ENCODE data around the gene PNPO. TPM values are rescaled to one million over a fixed set of nuclear protein-coding genes. Genes with fewer than 3 reads are reported as not detected.

Gene PNPO
- total and polyA plus RNA-seq, 2 of the 13 experiments (the other 11 are each of a cell fraction or from before 2014, with no cell fraction given), result 47.9 to 63.3 TPM

DNA sequence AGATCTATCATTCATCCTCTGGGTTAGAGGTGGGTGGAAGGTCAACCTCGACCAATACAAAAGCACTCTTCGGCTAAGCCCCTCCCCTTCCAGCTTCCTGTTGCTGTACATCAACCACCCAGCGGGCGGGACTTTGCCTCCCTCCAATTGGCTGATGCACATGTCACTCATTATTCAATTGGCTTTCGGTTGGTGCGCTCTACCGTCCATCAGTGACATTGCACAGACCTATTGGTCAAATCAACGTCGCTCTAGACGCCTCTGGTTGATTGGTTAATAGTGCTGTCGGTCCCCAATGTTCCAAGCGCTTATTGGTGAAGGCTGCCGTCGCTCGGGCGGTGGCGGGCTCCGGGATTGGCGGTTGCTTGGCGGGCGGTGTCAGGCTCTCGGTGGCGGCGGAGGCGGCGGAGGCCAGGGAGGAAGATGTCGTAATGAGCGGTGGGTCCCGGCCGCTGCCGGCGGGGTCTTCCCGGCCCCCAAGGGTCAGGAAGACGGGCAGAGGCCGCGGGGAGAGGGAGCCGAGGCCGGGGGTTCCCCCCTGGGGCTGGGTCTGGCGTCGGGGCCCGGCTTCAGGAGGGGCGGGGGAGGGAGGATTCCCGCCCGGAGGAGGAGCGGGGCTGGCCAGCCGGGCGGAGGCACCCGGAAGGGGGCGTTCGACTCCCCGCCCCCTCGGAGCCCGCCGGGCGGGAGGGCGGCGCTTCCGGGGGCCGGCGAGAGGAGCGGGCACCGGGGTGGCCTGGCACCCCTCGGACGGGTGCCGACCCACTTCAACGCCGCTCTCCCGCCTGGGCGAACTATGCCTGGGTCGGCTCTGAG lies 45.3 kb upstream of the PNPO start, which contains the start of gene SP2 (continued):
- TF ChIP-seq, protein P1, sequence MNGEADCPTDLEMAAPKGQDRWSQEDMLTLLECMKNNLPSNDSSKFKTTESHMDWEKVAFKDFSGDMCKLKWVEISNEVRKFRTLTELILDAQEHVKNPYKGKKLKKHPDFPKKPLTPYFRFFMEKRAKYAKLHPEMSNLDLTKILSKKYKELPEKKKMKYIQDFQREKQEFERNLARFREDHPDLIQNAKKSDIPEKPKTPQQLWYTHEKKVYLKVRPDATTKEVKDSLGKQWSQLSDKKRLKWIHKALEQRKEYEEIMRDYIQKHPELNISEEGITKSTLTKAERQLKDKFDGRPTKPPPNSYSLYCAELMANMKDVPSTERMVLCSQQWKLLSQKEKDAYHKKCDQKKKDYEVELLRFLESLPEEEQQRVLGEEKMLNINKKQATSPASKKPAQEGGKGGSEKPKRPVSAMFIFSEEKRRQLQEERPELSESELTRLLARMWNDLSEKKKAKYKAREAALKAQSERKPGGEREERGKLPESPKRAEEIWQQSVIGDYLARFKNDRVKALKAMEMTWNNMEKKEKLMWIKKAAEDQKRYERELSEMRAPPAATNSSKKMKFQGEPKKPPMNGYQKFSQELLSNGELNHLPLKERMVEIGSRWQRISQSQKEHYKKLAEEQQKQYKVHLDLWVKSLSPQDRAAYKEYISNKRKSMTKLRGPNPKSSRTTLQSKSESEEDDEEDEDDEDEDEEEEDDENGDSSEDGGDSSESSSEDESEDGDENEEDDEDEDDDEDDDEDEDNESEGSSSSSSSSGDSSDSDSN (CRISPR knock-in tag; IDR thresholded peaks at IDR 0.05), result no peak
- TF ChIP-seq SMAD1 (CRISPR knock-in tag; IDR thresholded peaks at IDR 0.05; ENCODE audit: borderline replicate concordance, low read depth), result no peak
- TF ChIP-seq HMGA1 (CRISPR knock-in tag; conservative IDR thresholded peaks at IDR 0.05), result no peak
- TF ChIP-seq HMG20A (CRISPR knock-in tag; IDR thresholded peaks at IDR 0.05; ENCODE audit: borderline replicate concordance), result no peak
- TF ChIP-seq ZNF484 (CRISPR knock-in tag; IDR thresholded peaks at IDR 0.05; ENCODE audit: borderline replicate concordance, low read depth), result no peak
- TF ChIP-seq FOXC1 (CRISPR knock-in tag; IDR thresholded peaks at IDR 0.05; ENCODE audit: borderline replicate concordance), result no peak
- peak; percentile 98 for TF ChIP-seq CREM (IDR thresholded peaks at IDR 0.05)
- 0 out of 2 replicates have a peak, but pooled peaks have one; percentile 36 for TF ChIP-seq CREM (CRISPR knock-in tag; IDR thresholded peaks at IDR 0.05)
- TF ChIP-seq ZFY (CRISPR knock-in tag; IDR thresholded peaks at IDR 0.05), result peak; percentile 86
- TF ChIP-seq SP5 (CRISPR knock-in tag; IDR thresholded peaks at IDR 0.05; ENCODE audit: borderline replicate concordance, low read depth), result peak; percentile 77
- TF ChIP-seq FOSL2 (CRISPR knock-in tag; IDR thresholded peaks at IDR 0.05), result peak; percentile 24; the same call in 1 of the 2 replicates
- peak; percentile 86; the same call in 1 of the 2 replicates for TF ChIP-seq TBX3 (IDR thresholded peaks at IDR 0.05; ENCODE audit: borderline replicate concordance)
- TF ChIP-seq, protein P2, sequence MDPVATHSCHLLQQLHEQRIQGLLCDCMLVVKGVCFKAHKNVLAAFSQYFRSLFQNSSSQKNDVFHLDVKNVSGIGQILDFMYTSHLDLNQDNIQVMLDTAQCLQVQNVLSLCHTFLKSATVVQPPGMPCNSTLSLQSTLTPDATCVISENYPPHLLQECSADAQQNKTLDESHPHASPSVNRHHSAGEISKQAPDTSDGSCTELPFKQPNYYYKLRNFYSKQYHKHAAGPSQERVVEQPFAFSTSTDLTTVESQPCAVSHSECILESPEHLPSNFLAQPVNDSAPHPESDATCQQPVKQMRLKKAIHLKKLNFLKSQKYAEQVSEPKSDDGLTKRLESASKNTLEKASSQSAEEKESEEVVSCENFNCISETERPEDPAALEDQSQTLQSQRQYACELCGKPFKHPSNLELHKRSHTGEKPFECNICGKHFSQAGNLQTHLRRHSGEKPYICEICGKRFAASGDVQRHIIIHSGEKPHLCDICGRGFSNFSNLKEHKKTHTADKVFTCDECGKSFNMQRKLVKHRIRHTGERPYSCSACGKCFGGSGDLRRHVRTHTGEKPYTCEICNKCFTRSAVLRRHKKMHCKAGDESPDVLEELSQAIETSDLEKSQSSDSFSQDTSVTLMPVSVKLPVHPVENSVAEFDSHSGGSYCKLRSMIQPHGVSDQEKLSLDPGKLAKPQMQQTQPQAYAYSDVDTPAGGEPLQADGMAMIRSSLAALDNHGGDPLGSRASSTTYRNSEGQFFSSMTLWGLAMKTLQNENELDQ (CRISPR knock-in tag; IDR thresholded peaks at IDR 0.05; ENCODE audit: borderline replicate concordance), result no peak; the same call in 1 of the 2 replicates
- no peak; the same call in 1 of the 2 replicates for TF ChIP-seq ZBTB38 (CRISPR knock-in tag; IDR thresholded peaks at IDR 0.05)
- TF ChIP-seq, protein P3, sequence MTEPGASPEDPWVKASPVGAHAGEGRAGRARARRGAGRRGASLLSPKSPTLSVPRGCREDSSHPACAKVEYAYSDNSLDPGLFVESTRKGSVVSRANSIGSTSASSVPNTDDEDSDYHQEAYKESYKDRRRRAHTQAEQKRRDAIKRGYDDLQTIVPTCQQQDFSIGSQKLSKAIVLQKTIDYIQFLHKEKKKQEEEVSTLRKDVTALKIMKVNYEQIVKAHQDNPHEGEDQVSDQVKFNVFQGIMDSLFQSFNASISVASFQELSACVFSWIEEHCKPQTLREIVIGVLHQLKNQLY (CRISPR knock-in tag; IDR thresholded peaks at IDR 0.05), result no peak
- TF ChIP-seq TCF7 (IDR thresholded peaks at IDR 0.05; ENCODE audit: low read depth), result no peak
- TF ChIP-seq EED (CRISPR knock-in tag; IDR thresholded peaks at IDR 0.05), result no peak
- TF ChIP-seq MED13 (CRISPR knock-in tag; IDR thresholded peaks at IDR 0.05), result 0 out of 2 replicates have a peak, but pooled peaks have one; percentile 31
- TF ChIP-seq ZFYVE20 (CRISPR knock-in tag; IDR thresholded peaks at IDR 0.05; ENCODE audit: borderline replicate concordance, low read depth), result no peak
- TF ChIP-seq PHB2 (IDR thresholded peaks at IDR 0.05; ENCODE audit: partially characterized antibody), result no peak
- TF ChIP-seq RBM22 (optimal IDR thresholded peaks at IDR 0.05; ENCODE audit: low read length), result peak; percentile 5
- no peak for TF ChIP-seq ZNF615 (CRISPR knock-in tag; IDR thresholded peaks at IDR 0.05; ENCODE audit: borderline replicate concordance)
- peak; percentile 47; the same call in 1 of the 2 replicates for TF ChIP-seq ELF3 (CRISPR knock-in tag; IDR thresholded peaks at IDR 0.05)
- TF ChIP-seq ASH2L (IDR thresholded peaks at IDR 0.05; ENCODE audit: insufficient read length, low read depth, low read length), result peak; percentile 91
- TF ChIP-seq ETV5 (CRISPR knock-in tag; IDR thresholded peaks at IDR 0.05; ENCODE audit: borderline replicate concordance), result peak; percentile 85
- peak; percentile 98 for TF ChIP-seq HNRNPL (IDR thresholded peaks at IDR 0.05; ENCODE audit: low read depth, low read length)
